Measurements from ENCODE around the gene ARHGAP1.
"Not testable (repeated sequence)": the region's sequence is repeated elsewhere in the genome, so short reads cannot be mapped to it uniquely, and the experiment has no call there.

The ARHGAP1 gene

GRCh38 chr11:46722566-46723358 is 22.3 kb upstream of the ARHGAP1 start:
- DNase-seq: no peak

- no peak for DNase-seq
These were observed 20.9 kb upstream of the ARHGAP1 start for GRCh38 chr11:46721286-46721685.

GRCh38 chr11:46719543-46720218 is 19.3 kb upstream of the ARHGAP1 start:
- no peak for DNase-seq

GRCh38 chr11:46719048-46719542 is 18.7 kb upstream of the ARHGAP1 start, which contains the start of gene F2:
F2 (plus strand) TSS chr11:46719213; CDS start chr11:46719236, 23 bp downstream.
- no peak for DNase-seq

- no peak for DNase-seq
These were observed 18.0 kb upstream of the ARHGAP1 start for GRCh38 chr11:46718155-46719019.

GRCh38 chr11:46717825-46718154 is 17.4 kb upstream of the ARHGAP1 start:
- DNase-seq: not testable (repeated sequence)

GRCh38 chr11:46712874-46713576 is 12.6 kb upstream of the ARHGAP1 start:
- no peak for DNase-seq

- DNase-seq: no peak
These were observed 10.9 kb upstream of the ARHGAP1 start for GRCh38 chr11:46711303-46711702.

- no peak for DNase-seq
These were observed 10.4 kb upstream of the ARHGAP1 start for GRCh38 chr11:46710821-46711269.

- DNase-seq: not testable (repeated sequence)
These were observed 8.9 kb upstream of the ARHGAP1 start for GRCh38 chr11:46709351-46709750.

GRCh38 chr11:46706886-46707285 is 6.5 kb upstream of the ARHGAP1 start:
- DNase-seq: no peak

- no peak for DNase-seq
These were observed 4.8 kb upstream of the ARHGAP1 start for GRCh38 chr11:46705070-46705688.

GRCh38 chr11:46701078-46701654 is 747 bp upstream of the ARHGAP1 start:
- DNase-seq: no peak

GRCh38 chr11:46698597-46698996 is 1.8 kb downstream of the ARHGAP1 start:
- no peak for DNase-seq

GRCh38 chr11:46697723-46698122 is 2.7 kb downstream of the ARHGAP1 start:
- no peak for DNase-seq

GRCh38 chr11:46697303-46697702 is 3.1 kb downstream of the ARHGAP1 start:
- no peak for DNase-seq

- no peak for DNase-seq
These were observed 4.2 kb downstream of the ARHGAP1 start for GRCh38 chr11:46696212-46696558.

GRCh38 chr11:46695345-46696211 is 4.8 kb downstream of the ARHGAP1 start:
- DNase-seq: no peak

GRCh38 chr11:46694607-46695006 is 5.8 kb downstream of the ARHGAP1 start:
- no peak for DNase-seq

- DNase-seq: no peak
These were observed 6.3 kb downstream of the ARHGAP1 start for GRCh38 chr11:46694072-46694471.

- DNase-seq: no peak
These were observed 6.8 kb downstream of the ARHGAP1 start for GRCh38 chr11:46693597-46694012.

Data from NCI-H2107 (cell line).